Measurements from ENCODE around the gene CAMKMT.

Gene CAMKMT

GRCh38 chr2:44799105-44799504 lies 437.4 kb downstream of the CAMKMT start:
- Histone ChIP-seq H2AFZ (ENCODE audit: low read depth, low read length, severe bottlenecking) (no peak overlapping the region), H3K4me3 (ENCODE audit: insufficient read depth, low read length, poor library complexity, severe bottlenecking) (no peak overlapping the region), H3K9me2 (replicated peaks; ENCODE audit: insufficient read depth, low read length) (no peaks in the 10 kb centered on the region), H3K9ac (ENCODE audit: low read length) (no peak overlapping the region), H3K79me2 (ENCODE audit: insufficient read depth, low read length) (no peaks in the 10 kb centered on the region), H4K20me1 (ENCODE audit: low read depth, low read length) (no peaks in the 10 kb centered on the region), H3K9me3 (ENCODE audit: insufficient read depth, low read length) (no peaks in the 10 kb centered on the region), H3K27ac (ENCODE audit: low read depth, low read length) (no peak overlapping the region), H3K4me2 (ENCODE audit: low read depth, low read length, poor library complexity, severe bottlenecking) (no peak overlapping the region), H3F3A (ENCODE audit: insufficient read depth) (no peaks in the 10 kb centered on the region), H3K36me3 (ENCODE audit: low read length) (no peaks in the 10 kb centered on the region), H3K27me3 (ENCODE audit: low read length) (no peaks in the 10 kb centered on the region)
- no peak for TF ChIP-seq EZH2phosphoT487 (conservative IDR thresholded peaks at IDR 0.05; ENCODE audit: low read length)
- TF ChIP-seq, protein P1, sequence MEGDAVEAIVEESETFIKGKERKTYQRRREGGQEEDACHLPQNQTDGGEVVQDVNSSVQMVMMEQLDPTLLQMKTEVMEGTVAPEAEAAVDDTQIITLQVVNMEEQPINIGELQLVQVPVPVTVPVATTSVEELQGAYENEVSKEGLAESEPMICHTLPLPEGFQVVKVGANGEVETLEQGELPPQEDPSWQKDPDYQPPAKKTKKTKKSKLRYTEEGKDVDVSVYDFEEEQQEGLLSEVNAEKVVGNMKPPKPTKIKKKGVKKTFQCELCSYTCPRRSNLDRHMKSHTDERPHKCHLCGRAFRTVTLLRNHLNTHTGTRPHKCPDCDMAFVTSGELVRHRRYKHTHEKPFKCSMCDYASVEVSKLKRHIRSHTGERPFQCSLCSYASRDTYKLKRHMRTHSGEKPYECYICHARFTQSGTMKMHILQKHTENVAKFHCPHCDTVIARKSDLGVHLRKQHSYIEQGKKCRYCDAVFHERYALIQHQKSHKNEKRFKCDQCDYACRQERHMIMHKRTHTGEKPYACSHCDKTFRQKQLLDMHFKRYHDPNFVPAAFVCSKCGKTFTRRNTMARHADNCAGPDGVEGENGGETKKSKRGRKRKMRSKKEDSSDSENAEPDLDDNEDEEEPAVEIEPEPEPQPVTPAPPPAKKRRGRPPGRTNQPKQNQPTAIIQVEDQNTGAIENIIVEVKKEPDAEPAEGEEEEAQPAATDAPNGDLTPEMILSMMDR (IDR thresholded peaks at IDR 0.05; ENCODE audit: insufficient read depth, low read length, poor library complexity, severe bottlenecking), result no peak

- H3K27ac ChIP-seq (ENCODE audit: low read depth, low read length), result no peak overlapping the region
- H3F3A ChIP-seq (ENCODE audit: insufficient read depth), result no peaks in the 10 kb centered on the region
- no peaks in the 10 kb centered on the region for H3K9me3 ChIP-seq (ENCODE audit: insufficient read depth, low read length)
- no peak overlapping the region for H3K9ac ChIP-seq (ENCODE audit: low read length)
- no peaks in the 10 kb centered on the region for H3K36me3 ChIP-seq (ENCODE audit: low read length)
- no peaks in the 10 kb centered on the region for H3K79me2 ChIP-seq (ENCODE audit: insufficient read depth, low read length)
- TF ChIP-seq EZH2phosphoT487 (conservative IDR thresholded peaks at IDR 0.05; ENCODE audit: low read length), result no peak
- TF ChIP-seq, protein P1 (IDR thresholded peaks at IDR 0.05; ENCODE audit: insufficient read depth, low read length, poor library complexity, severe bottlenecking), result no peak
- H3K9me2 ChIP-seq (replicated peaks; ENCODE audit: insufficient read depth, low read length), result no peaks in the 10 kb centered on the region
- H3K27me3 ChIP-seq (ENCODE audit: low read length), result no peaks in the 10 kb centered on the region
- H4K20me1 ChIP-seq (ENCODE audit: low read depth, low read length), result no peaks in the 10 kb centered on the region
- H3K4me3 ChIP-seq (ENCODE audit: insufficient read depth, low read length, poor library complexity, severe bottlenecking), result no peak overlapping the region
- H3K4me2 ChIP-seq (ENCODE audit: low read depth, low read length, poor library complexity, severe bottlenecking), result no peak overlapping the region
- no peak overlapping the region for H2AFZ ChIP-seq (ENCODE audit: low read depth, low read length, severe bottlenecking)
Measured at GRCh38 chr2:44799754-44800153, 438.0 kb downstream of the CAMKMT start.

DNA sequence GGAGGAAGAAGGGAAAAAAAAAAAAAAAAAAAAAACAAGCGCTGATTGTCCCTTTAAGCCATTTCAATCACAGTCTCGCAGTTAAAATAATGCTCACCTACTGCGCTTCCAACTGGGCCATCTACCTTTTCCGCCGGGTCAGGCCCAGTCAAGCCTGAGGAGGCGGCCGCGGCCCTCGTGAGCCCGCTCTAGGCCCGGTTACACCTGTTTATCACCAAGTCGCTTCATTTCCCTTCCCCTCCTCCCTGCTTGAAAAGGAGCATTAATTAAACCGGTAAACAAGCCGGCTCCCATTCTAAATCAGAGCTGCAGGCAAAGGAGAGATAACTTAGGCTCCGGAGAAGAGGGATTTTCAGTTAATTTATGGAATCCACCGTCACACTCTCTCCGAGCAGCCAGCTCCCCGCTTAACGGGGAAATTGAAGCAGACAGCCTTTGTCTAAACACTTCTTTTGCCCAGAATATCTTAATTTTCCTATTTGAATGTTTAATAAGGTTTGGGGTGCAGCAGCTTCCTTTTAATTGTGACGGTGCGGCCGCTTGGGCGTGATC lies 439.6 kb downstream of the CAMKMT start:
- Histone ChIP-seq H3K36me3 (ENCODE audit: low read length) (no peaks in the 10 kb centered on the region), H3K4me3 (ENCODE audit: insufficient read depth, low read length, poor library complexity, severe bottlenecking) (no peak overlapping the region), H4K20me1 (ENCODE audit: low read depth, low read length) (no peaks in the 10 kb centered on the region), H3K27ac (ENCODE audit: low read depth, low read length) (no peak overlapping the region), H2AFZ (ENCODE audit: low read depth, low read length, severe bottlenecking) (no peak overlapping the region), H3K4me2 (ENCODE audit: low read depth, low read length, poor library complexity, severe bottlenecking) (no peak overlapping the region), H3K27me3 (ENCODE audit: low read length) (no peaks in the 10 kb centered on the region), H3F3A (ENCODE audit: insufficient read depth) (no peaks in the 10 kb centered on the region), H3K9ac (ENCODE audit: low read length) (no peak overlapping the region), H3K79me2 (ENCODE audit: insufficient read depth, low read length) (no peaks in the 10 kb centered on the region), H3K9me3 (ENCODE audit: insufficient read depth, low read length) (no peaks in the 10 kb centered on the region), H3K9me2 (replicated peaks; ENCODE audit: insufficient read depth, low read length) (no peaks in the 10 kb centered on the region)
- TF ChIP-seq EZH2phosphoT487 (conservative IDR thresholded peaks at IDR 0.05; ENCODE audit: low read length), result no peak
- TF ChIP-seq, protein P1 (IDR thresholded peaks at IDR 0.05; ENCODE audit: insufficient read depth, low read length, poor library complexity, severe bottlenecking), result no peak
